Effector CD8-positive, alpha-beta T cell (primary cell): ENCODE results near the gene PSMD2.

Experiments used
- DNase-seq: peaks from one replicate; lab custom pipeline; 2025; lab: John Stamatoyannopoulos, UW

PSMD2 gene

DNA sequence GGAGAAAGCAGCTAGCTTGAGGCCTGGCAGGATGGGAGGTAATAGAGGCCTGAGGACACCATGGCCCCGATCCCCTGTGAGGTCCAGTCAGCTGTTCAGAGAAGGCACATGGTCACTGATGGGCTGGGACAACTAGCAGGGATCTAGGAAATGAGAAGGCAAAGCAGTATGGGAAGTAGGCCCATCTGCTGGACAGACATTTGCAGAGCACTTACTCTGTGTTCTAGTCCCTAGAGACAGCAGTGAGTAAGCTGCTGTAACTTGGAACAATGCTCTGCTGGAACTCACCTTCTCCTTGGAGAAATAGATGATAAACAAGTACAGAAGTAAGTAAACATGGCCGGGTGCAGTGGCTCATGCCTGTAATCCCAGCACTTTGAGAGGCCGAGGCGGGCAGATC lies 16.1 kb upstream of the PSMD2 start:
- no peak for DNase-seq

DNA sequence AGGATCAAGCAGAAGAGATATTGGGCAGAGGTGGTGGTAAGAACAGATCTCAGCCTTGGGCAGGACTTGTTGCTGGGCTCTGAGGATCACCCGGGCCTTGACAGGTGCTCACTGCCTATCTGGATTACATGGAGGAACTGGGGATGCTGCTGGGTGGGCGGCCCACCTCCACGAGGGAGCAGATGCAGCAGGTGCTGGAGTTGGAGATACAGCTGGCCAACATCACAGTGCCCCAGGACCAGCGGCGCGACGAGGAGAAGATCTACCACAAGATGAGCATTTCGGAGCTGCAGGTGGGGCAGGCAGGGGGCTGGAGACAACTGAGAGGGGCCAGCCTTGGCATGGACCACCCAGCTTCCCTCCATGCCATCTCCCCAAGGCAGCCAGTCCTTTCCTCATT lies 15.4 kb upstream of the PSMD2 start:
- DNase-seq = no peak

GRCh38 chr3:184284696-184285095 lies 14.3 kb upstream of the PSMD2 start:
- no peak for DNase-seq

- DNase-seq = peak; percentile 21
Measured at GRCh38 chr3:184289426-184289938, 9.6 kb upstream of the PSMD2 start.

DNA sequence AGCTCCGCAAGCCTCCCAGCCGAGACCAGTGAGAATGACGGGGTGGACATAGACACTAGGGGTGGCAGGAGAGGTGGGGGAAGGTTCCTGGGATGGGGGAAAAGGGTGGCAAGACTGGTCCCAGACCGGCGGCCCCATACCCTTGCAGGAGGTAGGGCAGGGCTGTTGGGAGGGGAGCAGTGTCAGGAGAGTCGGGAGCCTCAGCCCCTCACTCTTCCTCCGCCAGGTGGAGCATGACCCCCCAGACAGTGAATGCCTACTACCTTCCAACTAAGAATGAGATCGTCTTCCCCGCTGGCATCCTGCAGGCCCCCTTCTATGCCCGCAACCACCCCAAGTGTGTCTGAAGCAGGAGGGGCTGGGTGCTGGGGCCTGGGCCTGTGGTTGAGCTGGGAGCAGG lies 8.7 kb upstream of the PSMD2 start:
- DNase-seq = no peak

GRCh38 chr3:184291044-184291737 lies 7.8 kb upstream of the PSMD2 start:
- DNase-seq = no peak

- DNase-seq = no peak
Measured at GRCh38 chr3:184291738-184292445, 7.1 kb upstream of the PSMD2 start.

- no peak for DNase-seq
Measured at GRCh38 chr3:184295771-184296170, 3.3 kb upstream of the PSMD2 start.

- DNase-seq = no peak
Measured at GRCh38 chr3:184296616-184297015, 2.4 kb upstream of the PSMD2 start.

DNA sequence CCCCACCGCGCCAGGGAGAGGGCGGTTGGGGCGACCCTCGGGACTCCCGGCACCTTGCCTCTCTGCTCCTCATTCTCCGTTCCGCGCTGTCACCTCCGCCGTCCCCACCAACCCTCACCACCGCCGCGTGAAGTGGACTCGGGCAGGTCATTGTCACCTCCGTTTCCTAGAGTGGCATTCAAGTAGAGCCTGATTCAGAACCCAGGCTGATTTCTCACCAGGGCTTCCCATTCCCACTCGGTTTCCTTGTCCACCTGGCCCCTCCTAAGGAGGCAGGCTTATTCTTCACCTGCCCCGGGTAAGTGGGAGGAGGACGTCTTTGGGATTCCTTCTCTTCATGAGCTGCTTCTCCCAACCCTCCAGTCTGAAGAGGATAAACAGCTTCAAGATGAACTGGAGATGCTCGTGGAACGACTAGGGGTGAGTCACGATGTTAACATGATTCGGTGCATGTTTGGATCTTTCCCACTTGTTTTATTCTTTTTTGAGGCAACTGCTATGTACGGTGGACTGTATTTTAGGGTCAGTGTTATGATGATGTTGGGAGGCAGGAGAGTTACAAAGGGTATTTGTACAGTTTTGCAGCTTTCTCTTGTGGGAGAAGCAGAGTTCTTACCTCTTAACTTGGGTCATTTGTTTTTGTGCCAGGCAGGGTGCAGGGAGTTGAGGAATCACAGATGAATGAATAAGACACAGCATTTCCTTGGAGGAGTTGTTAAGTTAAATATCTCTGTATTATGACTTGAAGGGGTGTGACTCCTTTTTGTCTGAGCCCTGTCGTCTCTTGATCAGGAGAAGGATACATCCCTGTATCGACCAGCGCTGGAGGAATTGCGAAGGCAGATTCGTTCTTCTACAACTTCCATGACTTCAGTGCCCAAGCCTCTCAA lies 692 bp downstream of the PSMD2 start:
- no peak for DNase-seq

GRCh38 chr3:184300378-184300720 lies 1.3 kb downstream of the PSMD2 start:
- no peak for DNase-seq

DNA sequence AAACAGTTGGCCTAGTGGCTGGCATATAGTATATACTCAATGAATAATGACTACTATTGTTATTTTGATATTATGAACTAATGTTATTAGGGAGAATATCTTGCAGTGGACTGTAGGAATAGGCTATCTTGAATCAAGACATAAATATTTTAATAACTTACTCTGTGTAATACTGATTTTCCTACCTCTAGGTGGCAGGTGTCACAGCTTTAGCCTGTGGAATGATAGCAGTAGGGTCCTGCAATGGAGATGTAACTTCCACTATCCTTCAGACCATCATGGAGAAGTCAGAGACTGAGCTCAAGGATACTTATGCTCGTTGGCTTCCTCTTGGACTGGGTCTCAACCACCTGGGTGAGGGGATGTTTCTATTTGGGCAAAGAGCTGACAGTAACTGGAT lies 6.5 kb downstream of the PSMD2 start:
- no peak for DNase-seq

GRCh38 chr3:184306341-184306972 lies 7.4 kb downstream of the PSMD2 start:
- DNase-seq = no peak

DNA sequence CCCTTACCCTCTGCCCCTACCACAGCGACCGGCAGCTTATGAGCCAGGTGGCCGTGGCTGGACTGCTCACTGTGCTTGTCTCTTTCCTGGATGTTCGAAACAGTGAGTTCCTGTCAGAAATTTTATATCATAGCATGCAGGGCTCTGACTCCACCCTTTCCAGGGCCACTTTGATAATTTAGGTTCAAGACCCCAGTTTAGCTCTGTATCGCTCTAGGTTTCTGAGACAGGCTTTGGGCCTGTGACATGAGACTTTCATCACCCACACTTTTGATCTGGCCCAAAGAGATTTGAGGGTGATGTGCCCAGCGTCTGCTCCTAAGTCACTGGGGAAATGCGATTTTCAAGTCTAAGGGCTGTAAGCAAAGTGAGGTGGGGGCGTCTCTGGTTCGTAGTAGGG lies 8.9 kb downstream of the PSMD2 start:
- DNase-seq = no peak

- DNase-seq = no peak
Measured at GRCh38 chr3:184308744-184309143, 9.7 kb downstream of the PSMD2 start.

GRCh38 chr3:184311633-184312032 lies 12.6 kb downstream of the PSMD2 start:
- no peak for DNase-seq

- peak; percentile 86 for DNase-seq
Measured at GRCh38 chr3:184314363-184314699, 15.3 kb downstream of the PSMD2 start, which contains the start of gene EIF4G1. Gene EIF4G1, plus strand, starts transcription at chr3:184314606. Its CDS starts 1,191 bp downstream, at chr3:184315797.

GRCh38 chr3:184314700-184315542 lies 15.9 kb downstream of the PSMD2 start:
- DNase-seq = peak; percentile 57

- no peak for DNase-seq
Measured at GRCh38 chr3:184315543-184315867, 16.5 kb downstream of the PSMD2 start.

GRCh38 chr3:184315871-184316661 lies 17.0 kb downstream of the PSMD2 start:
- no peak for DNase-seq
